ENCODE data around the gene HMG20B. TPM values are rescaled to one million over a fixed set of nuclear protein-coding genes. Genes with fewer than 3 reads are reported as not detected.

The HMG20B gene
- total RNA-seq, 1 experiment from 2014 or later = 186 TPM

- Histone ChIP-seq H3K9me2 (ENCODE audit: insufficient read depth) (no peaks in the 10 kb centered on the region), H3K27me3 (ENCODE audit: insufficient read depth, low read length) (no peaks in the 10 kb centered on the region), H2AFZ (ENCODE audit: low read depth, low read length, poor library complexity, severe bottlenecking) (no peak overlapping the region), H3K4me1 (ENCODE audit: control insufficient read depth in 1 of 2, insufficient read depth in 2 of 2, low read length in 2 of 2) (peaks cover 0 to 18% of the 10 kb centered on the region in 2 experiments; a peak in 2 of 4 replicates), H3K79me2 (ENCODE audit: insufficient read depth, low read length) (peaks cover 46% of the 10 kb centered on the region), H3K9ac (ENCODE audit: low read length) (no peak overlapping the region), H3K4me2 (ENCODE audit: low read length) (no peak overlapping the region), H3K27ac (ENCODE audit: low read depth, low read length) (no peak overlapping the region; the same call in 1 of the 2 replicates), H4K20me1 (ENCODE audit: insufficient read depth) (peaks cover 5% of the 10 kb centered on the region; the same call in 1 of the 2 replicates), H3K4me3 (replicated peaks in 1 of 2; ENCODE audit: low read depth in 1 of 2, low read length in 2 of 2) (no peak overlapping the region), H3K36me3 (ENCODE audit: control insufficient read depth in 1 of 2, insufficient read depth in 2 of 2, low read length in 2 of 2) (peaks cover 11 to 24% of the 10 kb centered on the region in 2 experiments), H3K9me3 (ENCODE audit: control insufficient read depth in 1 of 2, insufficient read depth in 1 of 2, low read depth in 1 of 2, low read length in 2 of 2) (no peaks in the 10 kb centered on the region)
- CTCF ChIA-PET = no interaction called here
- TF ChIP-seq ZNF274 (IDR thresholded peaks at IDR 0.05; ENCODE audit: low read depth, low read length) = no peak
- no peak for TF ChIP-seq EZH2phosphoT487 (IDR thresholded peaks at IDR 0.05; ENCODE audit: borderline replicate concordance)
- TF ChIP-seq, protein P1, sequence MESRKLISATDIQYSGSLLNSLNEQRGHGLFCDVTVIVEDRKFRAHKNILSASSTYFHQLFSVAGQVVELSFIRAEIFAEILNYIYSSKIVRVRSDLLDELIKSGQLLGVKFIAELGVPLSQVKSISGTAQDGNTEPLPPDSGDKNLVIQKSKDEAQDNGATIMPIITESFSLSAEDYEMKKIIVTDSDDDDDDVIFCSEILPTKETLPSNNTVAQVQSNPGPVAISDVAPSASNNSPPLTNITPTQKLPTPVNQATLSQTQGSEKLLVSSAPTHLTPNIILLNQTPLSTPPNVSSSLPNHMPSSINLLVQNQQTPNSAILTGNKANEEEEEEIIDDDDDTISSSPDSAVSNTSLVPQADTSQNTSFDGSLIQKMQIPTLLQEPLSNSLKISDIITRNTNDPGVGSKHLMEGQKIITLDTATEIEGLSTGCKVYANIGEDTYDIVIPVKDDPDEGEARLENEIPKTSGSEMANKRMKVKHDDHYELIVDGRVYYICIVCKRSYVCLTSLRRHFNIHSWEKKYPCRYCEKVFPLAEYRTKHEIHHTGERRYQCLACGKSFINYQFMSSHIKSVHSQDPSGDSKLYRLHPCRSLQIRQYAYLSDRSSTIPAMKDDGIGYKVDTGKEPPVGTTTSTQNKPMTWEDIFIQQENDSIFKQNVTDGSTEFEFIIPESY (IDR thresholded peaks at IDR 0.05; ENCODE audit: extremely low read depth, insufficient replicate concordance, low read length) = no peak
- TF ChIP-seq, protein P2, sequence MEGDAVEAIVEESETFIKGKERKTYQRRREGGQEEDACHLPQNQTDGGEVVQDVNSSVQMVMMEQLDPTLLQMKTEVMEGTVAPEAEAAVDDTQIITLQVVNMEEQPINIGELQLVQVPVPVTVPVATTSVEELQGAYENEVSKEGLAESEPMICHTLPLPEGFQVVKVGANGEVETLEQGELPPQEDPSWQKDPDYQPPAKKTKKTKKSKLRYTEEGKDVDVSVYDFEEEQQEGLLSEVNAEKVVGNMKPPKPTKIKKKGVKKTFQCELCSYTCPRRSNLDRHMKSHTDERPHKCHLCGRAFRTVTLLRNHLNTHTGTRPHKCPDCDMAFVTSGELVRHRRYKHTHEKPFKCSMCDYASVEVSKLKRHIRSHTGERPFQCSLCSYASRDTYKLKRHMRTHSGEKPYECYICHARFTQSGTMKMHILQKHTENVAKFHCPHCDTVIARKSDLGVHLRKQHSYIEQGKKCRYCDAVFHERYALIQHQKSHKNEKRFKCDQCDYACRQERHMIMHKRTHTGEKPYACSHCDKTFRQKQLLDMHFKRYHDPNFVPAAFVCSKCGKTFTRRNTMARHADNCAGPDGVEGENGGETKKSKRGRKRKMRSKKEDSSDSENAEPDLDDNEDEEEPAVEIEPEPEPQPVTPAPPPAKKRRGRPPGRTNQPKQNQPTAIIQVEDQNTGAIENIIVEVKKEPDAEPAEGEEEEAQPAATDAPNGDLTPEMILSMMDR (IDR thresholded peaks at IDR 0.05 in 2 of 3, conservative IDR thresholded peaks at IDR 0.05 in 1 of 3; ENCODE audit: borderline replicate concordance in 1 of 3, insufficient read depth in 1 of 3, low read depth in 2 of 3, low read length in 2 of 3) = no peak
- no peak for TF ChIP-seq RAD21 (IDR thresholded peaks at IDR 0.05; ENCODE audit: low read depth)
- no peak for TF ChIP-seq EGR1 (IDR thresholded peaks at IDR 0.05; ENCODE audit: low read depth)
- TF ChIP-seq CBX3 (IDR thresholded peaks at IDR 0.05; ENCODE audit: low read depth) = no peak
- no peak for TF ChIP-seq SP1 (IDR thresholded peaks at IDR 0.05; ENCODE audit: low read depth)
- no peak for TF ChIP-seq POLR2AphosphoS5 (IDR thresholded peaks at IDR 0.05; ENCODE audit: low read depth, low read length)
- TF ChIP-seq, protein P3, sequence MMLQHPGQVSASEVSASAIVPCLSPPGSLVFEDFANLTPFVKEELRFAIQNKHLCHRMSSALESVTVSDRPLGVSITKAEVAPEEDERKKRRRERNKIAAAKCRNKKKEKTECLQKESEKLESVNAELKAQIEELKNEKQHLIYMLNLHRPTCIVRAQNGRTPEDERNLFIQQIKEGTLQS (IDR thresholded peaks at IDR 0.05) = no peak
- TF ChIP-seq, protein P4, sequence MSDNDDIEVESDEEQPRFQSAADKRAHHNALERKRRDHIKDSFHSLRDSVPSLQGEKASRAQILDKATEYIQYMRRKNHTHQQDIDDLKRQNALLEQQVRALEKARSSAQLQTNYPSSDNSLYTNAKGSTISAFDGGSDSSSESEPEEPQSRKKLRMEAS (IDR thresholded peaks at IDR 0.05) = no peak
- TF ChIP-seq ELF1 (IDR thresholded peaks at IDR 0.05; ENCODE audit: borderline replicate concordance, low read depth) = no peak
- no peak for TF ChIP-seq SIN3A (IDR thresholded peaks at IDR 0.05; ENCODE audit: low read depth)
- TF ChIP-seq FOSL1 (IDR thresholded peaks at IDR 0.05; ENCODE audit: low read depth) = no peak
- TF ChIP-seq TCF7L2 (IDR thresholded peaks at IDR 0.05; ENCODE audit: borderline replicate concordance, extremely low read depth, insufficient read depth, insufficient read length) = no peak
- RAD21 ChIA-PET (ENCODE audit: low non-redundant PET in 1 of 2, low total read pairs in 2 of 2, uncharacterized antibody in 2 of 2, unreplicated experiment in 2 of 2) = interaction anchor here in 1 of 2 experiments (1.2 kb wide), 1 partner anchor 27 kb away, joined by 3 read pairs; no protein-coding TSS in a partner anchor
- no peak for DNase-seq (ENCODE audit: low read depth, low spot score)
- intact Hi-C loops (cut with micrococcal nuclease) = loop anchor here (5.0 kb wide), 1 partner anchor 79 kb away; the partner anchor contains the start of gene CACTIN
- POLR2A ChIA-PET = no interaction called here
- BruUV-seq (replicated peaks) = no TSS peak
- no peak for ATAC-seq
These were observed 24.1 kb upstream of the HMG20B start for GRCh38 chr19:3548606-3549005.

All from HCT116 (cell line).